ENCODE results near the gene HRAS. TPM values are rescaled to one million over a fixed set of nuclear protein-coding genes. Genes with fewer than 3 reads are reported as not detected.

HRAS gene
- total RNA-seq, 4 donors from 2014 or later, result 98.5 to 196 (median 117) TPM

GRCh38 chr11:488579-488978, 46.8 kb downstream of the HRAS start:
- intact Hi-C loops (cut with DNase I; ENCODE audit: low total_unique reads), result no loop called here
- WGBS, 2 donors, result 90 to 97% methylated on average over 12 to 19 of the region's 19 CpGs
- no peak overlapping the region for H3K4me3 ChIP-seq (ENCODE audit: low read depth, poor library complexity, severe bottlenecking)
- no peak for DNase-seq (ENCODE audit: low spot score in 2 of 2)
- TF ChIP-seq CTCF (IDR thresholded peaks at IDR 0.05) (no peak), POLR2A (IDR thresholded peaks at IDR 0.05) (no peak)

GRCh38 chr11:488062-488461, 47.3 kb downstream of the HRAS start:
- intact Hi-C loops (cut with DNase I; ENCODE audit: low total_unique reads), result no loop called here
- DNase-seq (ENCODE audit: low spot score in 2 of 2), result no peak
- TF ChIP-seq CTCF (IDR thresholded peaks at IDR 0.05) (no peak), POLR2A (IDR thresholded peaks at IDR 0.05) (no peak)
- WGBS, 2 donors, result 68 to 84% methylated on average over 14 to 25 of the region's 25 CpGs
- H3K4me3 ChIP-seq (ENCODE audit: low read depth, poor library complexity, severe bottlenecking), result no peak overlapping the region

- WGBS, 2 donors, result 75 to 76% methylated on average over 20 to 21 of the region's 22 CpGs
- H3K4me3 ChIP-seq (ENCODE audit: low read depth, poor library complexity, severe bottlenecking), result no peak overlapping the region
- no peak for DNase-seq (ENCODE audit: low spot score in 2 of 2)
- no peak for TF ChIP-seq POLR2A (IDR thresholded peaks at IDR 0.05)
- no peak for TF ChIP-seq CTCF (IDR thresholded peaks at IDR 0.05)
- intact Hi-C loops (cut with DNase I; ENCODE audit: low total_unique reads), result no loop called here
Measured at GRCh38 chr11:487571-488021, 47.8 kb downstream of the HRAS start.

- TF ChIP-seq POLR2A (IDR thresholded peaks at IDR 0.05), result no peak
- TF ChIP-seq CTCF (IDR thresholded peaks at IDR 0.05), result no peak
- intact Hi-C loops (cut with DNase I; ENCODE audit: low total_unique reads), result no loop called here
- H3K4me3 ChIP-seq (ENCODE audit: low read depth, poor library complexity, severe bottlenecking), result no peak overlapping the region
- WGBS, 2 donors, result 83% methylated on average over 20 to 23 of the region's 23 CpGs
- DNase-seq (ENCODE audit: low spot score in 2 of 2), result no peak
Measured at GRCh38 chr11:486189-486588, 49.2 kb downstream of the HRAS start.

GRCh38 chr11:484616-485015, 50.8 kb downstream of the HRAS start:
- WGBS, 2 donors, result 97 to 98% methylated on average over 38 of the region's 38 CpGs
- intact Hi-C loops (cut with DNase I; ENCODE audit: low total_unique reads), result no loop called here
- TF ChIP-seq POLR2A (IDR thresholded peaks at IDR 0.05) (no peak), CTCF (IDR thresholded peaks at IDR 0.05) (no peak)
- no peak for DNase-seq (ENCODE audit: low spot score in 2 of 2)
- no peak overlapping the region for H3K4me3 ChIP-seq (ENCODE audit: low read depth, poor library complexity, severe bottlenecking)

MicroRNAs encoded within 50 kb of the gene (microRNA counts, 767-probe panel; counts per million panel counts)
- microRNA hsa-miR-210, result 0 to 358 counts per million in 2 donors

Small RNA genes lying within 50 kb of the gene (microRNA-seq; reads per million reads assigned to microRNA genes)
- 219 to 230 reads per million in 2 donors for gene MIR210 (ENCODE audit: borderline number of aligned reads in 1 of 2, borderline replicate concordance in 2 of 2)

Other genes with a start within 250 kb of the HRAS start
- gene PGGHG, start 246.4 kb downstream of the HRAS start, total RNA-seq, result 1 to 10 TPM; 4.0 to 7.7 (median 6.9) TPM
- not detected for gene IFITM5, start 236.1 kb downstream of the HRAS start, total RNA-seq
- gene IFITM2, start 227.8 kb downstream of the HRAS start, total RNA-seq, result 10 to 100 TPM; 22.2 to 99.4 (median 52.9) TPM
- 100 to 1,000 TPM in 1 of 4 donors, 10 to 100 TPM in 3; 44.2 to 114 (median 65.4) TPM for gene IFITM1, start 221.5 kb downstream of the HRAS start, total RNA-seq
- 100 to 1,000 TPM in 1 of 4 donors, 10 to 100 TPM in 3; 39.6 to 124 (median 84.2) TPM for gene IFITM3, start 214.7 kb downstream of the HRAS start, total RNA-seq
- 10 to 100 TPM in 1 of 4 donors, 1 to 10 TPM in 3; 1.8 to 20.0 (median 5.0) TPM for gene B4GALNT4, start 166.1 kb downstream of the HRAS start, total RNA-seq
- 100 to 1,000 TPM; 612 to 880 (median 754) TPM for gene PKP3, start 141.4 kb downstream of the HRAS start, total RNA-seq
- gene SIGIRR, start 120.6 kb downstream of the HRAS start, total RNA-seq, result 10 to 100 TPM; 15.1 to 23.2 (median 19.0) TPM
- gene ANO9, start 93.6 kb downstream of the HRAS start, total RNA-seq, result 100 to 1,000 TPM in 2 of 4 donors, 10 to 100 TPM in 2; 55.7 to 116 (median 92.1) TPM
- 100 to 1,000 TPM in 1 of 4 donors, 10 to 100 TPM in 3; 35.0 to 108 (median 38.7) TPM for gene PTDSS2, start 85.3 kb downstream of the HRAS start, total RNA-seq
- gene RNH1, start 28.3 kb downstream of the HRAS start, total RNA-seq, result 100 to 1,000 TPM; 419 to 465 (median 446) TPM
- 1 to 10 TPM; 1.5 to 2.7 (median 1.8) TPM for gene LRRC56, start 2.0 kb upstream of the HRAS start, total RNA-seq
- gene LMNTD2, start 25.2 kb upstream of the HRAS start, total RNA-seq, result 10 to 100 TPM in 2 of 4 donors, 1 to 10 TPM in 2; 7.6 to 20.4 (median 11.2) TPM
- gene RASSF7, start 25.4 kb upstream of the HRAS start, total RNA-seq, result 100 to 1,000 TPM in 3 of 4 donors, 10 to 100 TPM in 1; 99.7 to 174 (median 139) TPM
- gene PHRF1, start 40.9 kb upstream of the HRAS start, total RNA-seq, result 10 to 100 TPM; 30.0 to 55.2 (median 31.5) TPM
- 10 to 100 TPM; 33.7 to 40.9 (median 36.6) TPM for gene IRF7, start 80.4 kb upstream of the HRAS start, total RNA-seq
- not detected for gene CDHR5, start 89.4 kb upstream of the HRAS start, total RNA-seq
- gene SCT, start 91.6 kb upstream of the HRAS start, total RNA-seq, result not detected
- gene DRD4, start 101.7 kb upstream of the HRAS start, total RNA-seq, result 1 to 10 TPM in 1 of 4 donors, under 1 TPM in 1, not detected in 2; 0.23 to 2.0 TPM
- 10 to 100 TPM; 31.1 to 57.0 (median 39.6) TPM for gene DEAF1, start 159.6 kb upstream of the HRAS start, total RNA-seq
- gene TMEM80, start 160.2 kb upstream of the HRAS start, total RNA-seq, result 10 to 100 TPM; 28.9 to 70.9 (median 42.9) TPM
- 100 to 1,000 TPM; 143 to 242 (median 164) TPM for gene EPS8L2, start 170.7 kb upstream of the HRAS start, total RNA-seq
- 100 to 1,000 TPM; 167 to 249 (median 183) TPM for gene TALDO1, start 211.9 kb upstream of the HRAS start, total RNA-seq
- gene GATD1, start 241.9 kb upstream of the HRAS start, total RNA-seq, result 10 to 100 TPM; 30.9 to 52.4 (median 39.8) TPM